HCT116 (cell line): ENCODE results near the gene SLC16A12. TPM values are rescaled to one million over a fixed set of nuclear protein-coding genes. Genes with fewer than 3 reads are reported as not detected.

Experiments used
- ATAC-seq: fragments of 200-7000 bp; cut with Tn5 transposase; 2 replicates; pipeline ENCODE4 v1.9.1; 2020; ENCODE audit warnings: mild to moderate bottlenecking, moderate library complexity
- BruUV-seq: library from RNA; stranded (reverse); fragments of 400-500 nt; replicated peaks from 2 replicates; lab custom pipeline; 2021; lab: Mats Ljungman, UMichigan
- CTCF ChIA-PET: fragments of 300-600 bp; sonication (Branson Sonifier 250); formaldehyde crosslinking; loops from one replicate; lab custom pipeline; 2021; ENCODE audit warnings: antibody characterized with exemption; lab: Charles Lee
- POLR2A ChIA-PET: fragments of 300-600, 350-600 bp; sonication (Branson Sonifier 250); formaldehyde crosslinking; loops from one replicate; lab custom pipeline; 2021; ENCODE audit warnings: antibody characterized with exemption; lab: Charles Lee
- RAD21 ChIA-PET, 2 experiments: fragments of 300-600 bp; sonication (Branson Sonifier 250); formaldehyde crosslinking; loops; one replicate each; lab custom pipeline; 2023; ENCODE audit warnings: low total read pairs in 2 of 2; ENCODE audit not compliant: uncharacterized antibody in 2 of 2, unreplicated experiment in 2 of 2, low non-redundant PET in 1 of 2; lab: Charles Lee
- DNase-seq: peaks from one replicate; pipeline ENCODE4 v3.0.0-alpha.2; 2010; ENCODE audit warnings: low read depth, low spot score
- H2AFZ ChIP-seq: fragments of 200-600 bp; shearing (Covaris generic), sonication (generic); 2 replicates; pipeline ENCODE4 v1.6.1; 2017; ENCODE audit warnings: low read depth, mixed run types, mixed read lengths, antibody characterized with exemption, low read length; ENCODE audit not compliant: poor library complexity, severe bottlenecking
- H3K27ac ChIP-seq: 2 replicates; pipeline ENCODE4 v1.5.1; 2012; ENCODE audit warnings: low read depth, low read length
- H3K27me3 ChIP-seq: fragments of 200-600 bp; sonication (generic); 2 replicates; pipeline ENCODE4 v1.6.1; 2016; ENCODE audit warnings: mixed run types, low read length, mixed read lengths; ENCODE audit not compliant: insufficient read depth
- H3K36me3 ChIP-seq, 2 experiments: fragments of 200-500 bp in 1 of 2; fragments of 200-600 bp in 1 of 2; sonication (Bioruptor generic) in 1 of 2; sonication (generic) in 1 of 2; 2 replicates each; pipeline versions ENCODE4 v1.5.1 to v1.6.1; 2014 to 2016; ENCODE audit warnings: low read length in 2 of 2, inconsistent platforms in 1 of 2, mixed read lengths in 1 of 2, mixed run types in 1 of 2; ENCODE audit not compliant: insufficient read depth in 2 of 2, control insufficient read depth in 1 of 2
- H3K4me1 ChIP-seq, 2 experiments: fragments of 200-600 bp in 1 of 2; sonication (generic) in 1 of 2; 2 replicates each; pipeline versions ENCODE4 v1.5.1 to v1.6.1; 2012 to 2017; ENCODE audit warnings: low read length in 2 of 2, inconsistent platforms in 1 of 2, mild to moderate bottlenecking in 1 of 2, mixed read lengths in 1 of 2, mixed run types in 1 of 2, moderate library complexity in 1 of 2; ENCODE audit not compliant: insufficient read depth in 2 of 2, control insufficient read depth in 1 of 2
- H3K4me2 ChIP-seq: fragments of 200-600 bp; sonication (generic); 2 replicates; pipeline ENCODE4 v1.6.1; 2017; ENCODE audit warnings: mixed run types, low read length, mixed read lengths
- H3K4me3 ChIP-seq, 2 experiments: fragments of 200-600 bp in 1 of 2; sonication (generic) in 1 of 2; replicated peaks in 1 of 2; 2 replicates each; pipeline ENCODE4 v1.5.1; 2011 to 2016; ENCODE audit warnings: low read length in 2 of 2, control low read depth in 1 of 2, low read depth in 1 of 2, mild to moderate bottlenecking in 1 of 2, mixed read lengths in 1 of 2, mixed run types in 1 of 2
- H3K79me2 ChIP-seq: fragments of 200-600 bp; sonication (generic); 2 replicates; pipeline ENCODE4 v1.6.1; 2017; ENCODE audit warnings: mild to moderate bottlenecking, mixed run types, low read length, moderate library complexity, mixed read lengths; ENCODE audit not compliant: insufficient read depth
- H3K9ac ChIP-seq: fragments of 200-600 bp; sonication (generic); 2 replicates; pipeline ENCODE4 v1.6.1; 2016; ENCODE audit warnings: low read length, mixed read lengths
- H3K9me2 ChIP-seq: fragments of 200-600 bp; sonication (generic), shearing (Covaris generic); 2 replicates; pipeline ENCODE4 v1.6.1; 2017; ENCODE audit warnings: mixed run types, mild to moderate bottlenecking, moderate library complexity; ENCODE audit not compliant: insufficient read depth
- H3K9me3 ChIP-seq, 2 experiments: fragments of 200-500 bp in 1 of 2; fragments of 200-600 bp in 1 of 2; sonication (Bioruptor generic) in 1 of 2; sonication (generic) in 1 of 2; 2 replicates each; pipeline ENCODE4 v1.6.1; 2014 to 2017; ENCODE audit warnings: low read length in 2 of 2, mixed read lengths in 2 of 2, inconsistent platforms in 1 of 2, low read depth in 1 of 2, mild to moderate bottlenecking in 1 of 2, mixed run types in 1 of 2, moderate library complexity in 1 of 2; ENCODE audit not compliant: control insufficient read depth in 1 of 2, insufficient read depth in 1 of 2
- H4K20me1 ChIP-seq: fragments of 200-600 bp; sonication (generic), shearing (Covaris generic); 2 replicates; pipeline ENCODE4 v1.6.1; 2017; ENCODE audit warnings: mixed run types, mild to moderate bottlenecking, moderate library complexity; ENCODE audit not compliant: insufficient read depth
- ATF3 ChIP-seq: IDR thresholded peaks from 2 replicates; pipeline ENCODE4 v1.6.1; 2012
- CBX3 ChIP-seq: IDR thresholded peaks from 2 replicates; pipeline ENCODE4 v1.6.1; 2012; ENCODE audit warnings: low read depth
- CEBPB ChIP-seq: IDR thresholded peaks from 2 replicates; pipeline ENCODE4 v1.6.1; 2012; ENCODE audit warnings: low read depth
- CTCF ChIP-seq, 3 experiments: fragments of 200-600 bp in 1 of 3; sonication (generic) in 1 of 3; IDR thresholded peaks in 2 of 3; conservative IDR thresholded peaks in 1 of 3; 2 replicates each; pipeline ENCODE4 v1.5.1; 2012 to 2017; ENCODE audit warnings: low read depth in 2 of 3, low read length in 2 of 3, antibody characterized with exemption in 1 of 3, borderline replicate concordance in 1 of 3, control low read depth in 1 of 3, mild to moderate bottlenecking in 1 of 3, mixed read lengths in 1 of 3, mixed run types in 1 of 3, moderate library complexity in 1 of 3; ENCODE audit not compliant: insufficient read depth in 1 of 3
- ELF1 ChIP-seq: IDR thresholded peaks from 2 replicates; pipeline ENCODE4 v1.6.1; 2012; ENCODE audit warnings: low read depth, borderline replicate concordance
- EZH2 ChIP-seq: fragments of 200-600 bp; sonication (generic); IDR thresholded peaks from 2 replicates; pipeline ENCODE4 v1.6.1; 2017; ENCODE audit warnings: antibody characterized with exemption, mixed run types
- EZH2phosphoT487 ChIP-seq: fragments of 200-600 bp; IDR thresholded peaks from 2 replicates; pipeline ENCODE4 v1.6.1; 2018; ENCODE audit warnings: antibody characterized with exemption, borderline replicate concordance
- FOSL1 ChIP-seq: IDR thresholded peaks from 2 replicates; pipeline ENCODE4 v1.6.1; 2012; ENCODE audit warnings: low read depth
- JUND ChIP-seq: IDR thresholded peaks from 2 replicates; pipeline ENCODE4 v1.6.1; 2012
- MAX ChIP-seq: IDR thresholded peaks from 2 replicates; pipeline ENCODE4 v1.6.1; 2012
- POLR2A ChIP-seq: IDR thresholded peaks from 2 replicates; pipeline ENCODE4 v1.7.0; 2011; ENCODE audit warnings: borderline replicate concordance; ENCODE audit not compliant: insufficient read depth, insufficient read length; ENCODE audit errors: extremely low read depth
- POLR2AphosphoS5 ChIP-seq: IDR thresholded peaks from 2 replicates; pipeline ENCODE4 v1.6.1; 2011; ENCODE audit warnings: mild to moderate bottlenecking, low read depth, low read length, moderate library complexity
- SIN3A ChIP-seq: IDR thresholded peaks from 2 replicates; pipeline ENCODE4 v1.6.1; 2012; ENCODE audit warnings: low read depth
- SP1 ChIP-seq: IDR thresholded peaks from 2 replicates; pipeline ENCODE4 v1.6.1; 2012; ENCODE audit warnings: low read depth
- SRF ChIP-seq: IDR thresholded peaks from 2 replicates; pipeline ENCODE4 v1.6.1; 2012; ENCODE audit warnings: low read depth
- YY1 ChIP-seq: IDR thresholded peaks from 2 replicates; pipeline ENCODE4 v1.6.1; 2011; ENCODE audit warnings: low read length, low read depth, moderate library complexity, mild to moderate bottlenecking; ENCODE audit not compliant: insufficient replicate concordance; ENCODE audit errors: extremely low read depth
- ZBTB33 ChIP-seq: IDR thresholded peaks from 2 replicates; pipeline ENCODE4 v1.6.1; 2011; ENCODE audit warnings: mild to moderate bottlenecking, low read length, moderate library complexity; ENCODE audit not compliant: insufficient replicate concordance; ENCODE audit errors: extremely low read depth
- ZFX ChIP-seq: fragments of 450-650 bp; IDR thresholded peaks from 2 replicates; pipeline ENCODE4 v1.6.1; 2017
- ZNF274 ChIP-seq: fragments of 200-500 bp; sonication (Bioruptor generic); IDR thresholded peaks from 2 replicates; pipeline ENCODE4 v1.6.1; 2014; ENCODE audit warnings: mild to moderate bottlenecking, low read depth, low read length, inconsistent platforms
- intact Hi-C: fragments of 100-400 bp; cut with micrococcal nuclease; formaldehyde crosslinking; loops from 2 replicates; pipeline ENCODE4 v1.10.0; 2022
- total RNA-seq: library from RNA; stranded (reverse); gene quantifications from one replicate; pipeline ENCODE4 v1.2.1, GENCODE V29; 2021; ENCODE audit not compliant: unreplicated experiment

SLC16A12 gene
- total RNA-seq, 1 experiment from 2014 or later = not detected

GRCh38 chr10:89576022-89576421 lies 40.6 kb upstream of the SLC16A12 start:
- H3K4me3 ChIP-seq = no peak overlapping the region
- no peaks in the 10 kb centered on the region for H3K79me2 ChIP-seq
- H3K27ac ChIP-seq = no peak overlapping the region
- ChIA-PET POLR2A (no interaction called here), CTCF (no interaction called here), RAD21 (no interaction called here)
- H3K9me2 ChIP-seq = no peaks in the 10 kb centered on the region
- ATAC-seq (no peak), DNase-seq (no peak)
- intact Hi-C loops = no loop called here
- no TSS peak for BruUV-seq
- no peaks in the 10 kb centered on the region for H3K27me3 ChIP-seq
- H3K9me3 ChIP-seq = no peaks in the 10 kb centered on the region
- no peaks in the 10 kb centered on the region for H3K4me1 ChIP-seq
- no peak overlapping the region for H2AFZ ChIP-seq
- TF ChIP-seq SP1 (no peak), EZH2phosphoT487 (no peak)
- H3K4me2 ChIP-seq = no peak overlapping the region
- H3K9ac ChIP-seq = no peak overlapping the region
- no peaks in the 10 kb centered on the region for H3K36me3 ChIP-seq
- H4K20me1 ChIP-seq = no peaks in the 10 kb centered on the region

GRCh38 chr10:89575031-89575430 lies 39.6 kb upstream of the SLC16A12 start:
- ChIA-PET RAD21 (no interaction called here), POLR2A (no interaction called here), CTCF (no interaction called here)
- TF ChIP-seq POLR2A = no peak
- no peak for TF ChIP-seq SIN3A
- TF ChIP-seq FOSL1 = no peak
- no peak for TF ChIP-seq ZFX
- no peak for TF ChIP-seq JUND
- TF ChIP-seq SP1 = no peak
- no peak for TF ChIP-seq ZNF274
- TF ChIP-seq CEBPB = no peak
- no peak for TF ChIP-seq EZH2phosphoT487
- TF ChIP-seq ATF3 = no peak
- no peak for TF ChIP-seq CBX3
- TF ChIP-seq EZH2 = no peak
- no peak for TF ChIP-seq ELF1
- TF ChIP-seq YY1 = no peak
- TF ChIP-seq ZBTB33 = no peak
- no peak for TF ChIP-seq POLR2AphosphoS5
- no peak for TF ChIP-seq SRF
- TF ChIP-seq CTCF (IDR thresholded peaks at IDR 0.05 in 2 of 3, conservative IDR thresholded peaks at IDR 0.05 in 1 of 3; ENCODE audit: borderline replicate concordance in 1 of 3, insufficient read depth in 1 of 3, low read depth in 2 of 3, low read length in 2 of 3) = no peak
- TF ChIP-seq MAX = no peak
- no peaks in the 10 kb centered on the region for H3K4me1 ChIP-seq
- ATAC-seq (no peak), DNase-seq (no peak)
- H3K27me3 ChIP-seq = no peaks in the 10 kb centered on the region
- intact Hi-C loops = no loop called here
- no peaks in the 10 kb centered on the region for H4K20me1 ChIP-seq
- H3K79me2 ChIP-seq = no peaks in the 10 kb centered on the region
- H3K4me3 ChIP-seq = no peak overlapping the region
- no peaks in the 10 kb centered on the region for H3K9me3 ChIP-seq
- H2AFZ ChIP-seq = no peak overlapping the region
- BruUV-seq = no TSS peak
- no peaks in the 10 kb centered on the region for H3K36me3 ChIP-seq
- H3K9me2 ChIP-seq = no peaks in the 10 kb centered on the region
- no peak overlapping the region for H3K27ac ChIP-seq
- H3K4me2 ChIP-seq = no peak overlapping the region
- H3K9ac ChIP-seq = no peak overlapping the region
